ENCODE results near the gene MT1G.
"Not testable (repeated sequence)": the region's sequence is repeated elsewhere in the genome, so short reads cannot be mapped to it uniquely, and the experiment has no call there.

GRCh38 chr16:56621665-56622445, 46.0 kb downstream of the MT1G start:
- TF ChIP-seq CTCF, POLR2A (IDR thresholded peaks at IDR 0.05): not testable (repeated sequence)

All from testis (tissue), 2 donors.